ENCODE results near the gene NKTR.

The NKTR gene

DNA sequence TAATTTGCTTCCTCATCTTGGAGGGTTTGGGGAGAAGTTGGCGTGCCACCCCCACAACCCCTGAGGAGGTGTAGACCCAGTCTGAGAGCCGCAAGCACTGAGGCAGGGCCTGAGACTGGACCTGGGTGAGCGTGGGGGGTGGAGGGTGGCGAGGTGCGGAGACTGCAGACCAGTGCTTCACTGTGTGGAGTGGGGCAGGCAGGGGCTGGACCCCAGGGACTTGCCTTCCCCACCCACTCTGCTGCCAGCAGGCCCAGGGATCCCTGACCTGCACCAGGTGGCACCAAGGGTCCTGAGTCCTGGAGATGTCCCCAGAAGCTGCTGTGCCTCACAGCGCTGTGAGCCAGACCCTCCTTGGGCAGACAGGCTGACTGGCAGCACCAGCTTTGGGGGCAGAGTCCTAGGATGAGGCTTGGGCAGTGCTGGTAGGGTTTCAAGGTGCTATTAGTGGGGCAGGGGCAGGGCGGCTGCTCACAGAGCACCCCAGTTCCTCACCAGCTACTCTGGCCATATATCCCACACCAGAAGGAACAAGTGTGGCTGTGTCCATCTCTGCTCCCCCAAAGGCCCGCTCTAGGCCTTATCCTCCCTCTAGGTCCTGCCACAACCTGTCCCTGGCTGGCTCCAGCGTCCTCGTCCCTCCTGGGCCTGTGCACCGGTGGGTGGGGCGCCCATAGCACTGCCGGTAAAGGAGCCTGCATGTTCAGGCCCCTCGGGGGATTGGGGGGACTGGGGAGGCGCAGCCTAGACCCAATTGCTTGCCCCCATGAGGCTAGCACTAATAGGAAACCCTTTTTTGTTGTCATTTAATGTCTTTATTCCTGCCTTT lies 64.8 kb downstream of the NKTR start:
- no peaks in the 10 kb centered on the region for H3K27me3 ChIP-seq (ENCODE audit: insufficient read depth, poor library complexity, severe bottlenecking)
- no peak overlapping the region for H3K27ac ChIP-seq (replicated peaks)
- TF ChIP-seq GABPA (IDR thresholded peaks at IDR 0.05; ENCODE audit: low read depth) (no peak), REST (IDR thresholded peaks at IDR 0.05; ENCODE audit: insufficient replicate concordance, low read depth) (no peak), SPI1 (IDR thresholded peaks at IDR 0.05; ENCODE audit: borderline replicate concordance, low read depth) (no peak), POLR2AphosphoS5 (IDR thresholded peaks at IDR 0.05; ENCODE audit: low read depth) (no peak)
- TF ChIP-seq, protein P1, sequence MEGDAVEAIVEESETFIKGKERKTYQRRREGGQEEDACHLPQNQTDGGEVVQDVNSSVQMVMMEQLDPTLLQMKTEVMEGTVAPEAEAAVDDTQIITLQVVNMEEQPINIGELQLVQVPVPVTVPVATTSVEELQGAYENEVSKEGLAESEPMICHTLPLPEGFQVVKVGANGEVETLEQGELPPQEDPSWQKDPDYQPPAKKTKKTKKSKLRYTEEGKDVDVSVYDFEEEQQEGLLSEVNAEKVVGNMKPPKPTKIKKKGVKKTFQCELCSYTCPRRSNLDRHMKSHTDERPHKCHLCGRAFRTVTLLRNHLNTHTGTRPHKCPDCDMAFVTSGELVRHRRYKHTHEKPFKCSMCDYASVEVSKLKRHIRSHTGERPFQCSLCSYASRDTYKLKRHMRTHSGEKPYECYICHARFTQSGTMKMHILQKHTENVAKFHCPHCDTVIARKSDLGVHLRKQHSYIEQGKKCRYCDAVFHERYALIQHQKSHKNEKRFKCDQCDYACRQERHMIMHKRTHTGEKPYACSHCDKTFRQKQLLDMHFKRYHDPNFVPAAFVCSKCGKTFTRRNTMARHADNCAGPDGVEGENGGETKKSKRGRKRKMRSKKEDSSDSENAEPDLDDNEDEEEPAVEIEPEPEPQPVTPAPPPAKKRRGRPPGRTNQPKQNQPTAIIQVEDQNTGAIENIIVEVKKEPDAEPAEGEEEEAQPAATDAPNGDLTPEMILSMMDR (IDR thresholded peaks at IDR 0.05; ENCODE audit: insufficient read depth, low read length), result no peak
- no peak for DNase-seq (ENCODE audit: low read depth in 1 of 2, low spot score in 1 of 2)
- no peak overlapping the region for H3K4me3 ChIP-seq (replicated peaks; ENCODE audit: insufficient read depth, low read length)

DNA sequence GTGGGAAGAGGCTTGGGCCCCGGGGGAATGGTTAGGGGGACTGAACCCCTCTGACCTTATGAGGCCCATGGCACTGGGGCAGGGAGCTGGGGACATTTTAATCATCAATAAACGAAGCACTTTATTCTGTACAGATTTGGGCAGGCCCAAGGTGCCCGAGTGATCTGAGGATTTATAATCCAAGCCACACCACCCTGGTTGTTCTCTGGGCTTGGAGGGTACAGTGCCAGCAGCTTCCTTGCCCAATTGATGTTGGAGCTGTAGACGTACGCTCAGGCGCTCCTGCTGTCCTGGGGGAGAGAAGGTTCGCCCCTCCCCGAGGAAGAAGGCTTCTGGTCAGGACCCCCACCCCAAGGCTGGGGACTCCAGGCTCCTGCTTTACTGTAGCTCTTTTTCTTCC lies 65.5 kb downstream of the NKTR start:
- H3K27me3 ChIP-seq (ENCODE audit: insufficient read depth, poor library complexity, severe bottlenecking), result no peaks in the 10 kb centered on the region
- TF ChIP-seq POLR2AphosphoS5 (IDR thresholded peaks at IDR 0.05; ENCODE audit: low read depth) (no peak), SPI1 (IDR thresholded peaks at IDR 0.05; ENCODE audit: borderline replicate concordance, low read depth) (no peak), GABPA (IDR thresholded peaks at IDR 0.05; ENCODE audit: low read depth) (no peak), REST (IDR thresholded peaks at IDR 0.05; ENCODE audit: insufficient replicate concordance, low read depth) (no peak)
- TF ChIP-seq, protein P1 (IDR thresholded peaks at IDR 0.05; ENCODE audit: insufficient read depth, low read length), result no peak
- no peak overlapping the region for H3K27ac ChIP-seq (replicated peaks)
- no peak for DNase-seq (ENCODE audit: low read depth in 1 of 2, low spot score in 1 of 2)
- no peak overlapping the region for H3K4me3 ChIP-seq (replicated peaks; ENCODE audit: insufficient read depth, low read length)

DNA sequence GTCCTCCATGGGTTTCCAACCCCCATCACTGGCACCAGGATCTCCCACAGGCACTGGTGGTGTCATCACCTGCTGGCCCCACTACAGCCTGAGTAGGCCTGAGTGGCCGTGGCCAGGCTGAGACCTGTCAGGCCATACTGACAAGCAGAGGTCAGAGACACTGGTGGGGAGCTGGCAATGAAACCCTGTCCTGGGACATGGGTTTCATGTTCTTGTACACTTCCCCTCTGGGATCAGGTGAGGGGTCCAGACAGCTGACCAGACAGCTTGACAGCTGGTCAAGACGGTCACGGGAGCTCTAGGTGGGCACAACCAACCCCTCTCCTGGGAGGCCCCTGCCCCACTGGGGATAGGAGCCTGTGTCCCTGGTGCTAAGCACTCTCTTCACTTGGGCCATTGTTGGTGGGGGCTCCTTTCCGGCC lies 66.1 kb downstream of the NKTR start:
- no peak for DNase-seq (ENCODE audit: low read depth in 1 of 2, low spot score in 1 of 2)
- no peaks in the 10 kb centered on the region for H3K27me3 ChIP-seq (ENCODE audit: insufficient read depth, poor library complexity, severe bottlenecking)
- H3K27ac ChIP-seq (replicated peaks), result no peak overlapping the region
- no peak overlapping the region for H3K4me3 ChIP-seq (replicated peaks; ENCODE audit: insufficient read depth, low read length)
- TF ChIP-seq REST (IDR thresholded peaks at IDR 0.05; ENCODE audit: insufficient replicate concordance, low read depth) (no peak), GABPA (IDR thresholded peaks at IDR 0.05; ENCODE audit: low read depth) (no peak), SPI1 (IDR thresholded peaks at IDR 0.05; ENCODE audit: borderline replicate concordance, low read depth) (no peak), POLR2AphosphoS5 (IDR thresholded peaks at IDR 0.05; ENCODE audit: low read depth) (no peak)
- TF ChIP-seq, protein P1 (IDR thresholded peaks at IDR 0.05; ENCODE audit: insufficient read depth, low read length), result no peak
